Putamen (tissue), 1 donor: ENCODE data around the gene ZNF778.

Experiments
- DNase-seq: peaks from one replicate; pipeline ENCODE4 v3.0.0-alpha.2; 2016; ENCODE audit warnings: low spot score

ZNF778 gene

GRCh38 chr16:89217388-89218191 lies at the start of gene ZNF778:
Gene ZNF778, plus strand, starts transcription at chr16:89217703. Its CDS starts 3,425 bp downstream, at chr16:89221128.
- DNase-seq = peak; percentile 87

DNA sequence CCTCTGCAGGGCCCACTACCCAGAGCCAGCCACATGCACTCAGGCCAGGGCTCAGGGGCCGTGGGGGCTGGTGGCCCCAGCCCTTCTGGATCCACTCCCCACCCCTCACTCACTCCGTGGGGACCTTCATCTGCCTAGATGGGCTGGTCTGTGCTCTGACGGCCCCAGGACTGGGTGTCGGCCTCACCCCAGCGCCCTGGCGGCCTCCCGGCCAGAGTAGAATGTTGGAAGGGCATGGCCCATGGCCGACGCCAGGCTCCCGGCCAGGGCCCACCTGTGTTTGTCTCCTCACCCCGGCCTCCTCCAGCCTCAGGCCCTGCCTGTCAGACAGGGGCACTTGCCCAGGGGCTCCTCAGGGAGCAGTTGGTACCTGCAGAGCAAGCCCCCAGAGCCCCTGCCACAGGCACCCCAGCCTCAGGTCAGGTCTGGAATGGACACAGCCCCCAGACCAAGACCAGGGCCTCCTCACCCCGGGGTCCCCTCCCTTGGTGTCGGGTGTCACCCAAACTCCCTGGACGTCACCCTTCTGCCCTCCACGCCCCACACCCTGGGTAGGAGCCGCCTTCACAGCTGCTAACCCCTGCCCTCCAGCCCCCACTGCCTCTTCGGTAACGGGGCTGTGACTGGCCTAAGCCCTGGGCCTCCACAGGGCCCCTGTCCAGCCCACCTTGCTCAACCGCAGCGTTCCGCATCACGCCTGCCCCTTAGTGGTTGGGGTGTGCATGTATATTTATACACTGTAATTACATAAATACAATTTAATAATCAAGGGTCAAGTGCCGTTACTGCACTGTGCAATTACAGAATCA lies 48.9 kb upstream of the ZNF778 start:
- no peak for DNase-seq

DNA sequence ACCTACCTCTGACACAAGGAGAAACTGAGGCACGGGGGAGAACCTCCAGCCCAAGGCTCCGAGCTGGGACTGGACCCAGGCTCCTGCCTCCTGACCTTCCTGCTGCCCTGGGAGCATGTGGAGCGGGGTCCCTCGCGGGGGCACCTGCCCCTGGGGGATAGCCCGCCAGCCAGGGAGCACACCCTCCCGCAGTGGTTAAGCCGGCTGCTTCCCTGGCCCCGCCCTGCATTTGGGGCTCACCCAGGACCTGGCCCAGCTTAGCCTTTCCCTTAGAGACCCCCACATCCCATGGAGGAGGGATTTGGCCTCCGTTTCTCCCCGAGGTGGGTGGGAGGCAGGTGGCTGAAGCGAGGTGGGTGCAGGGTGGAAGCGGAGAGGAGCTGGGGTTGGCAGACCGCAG lies 47.7 kb upstream of the ZNF778 start:
- no peak for DNase-seq

DNA sequence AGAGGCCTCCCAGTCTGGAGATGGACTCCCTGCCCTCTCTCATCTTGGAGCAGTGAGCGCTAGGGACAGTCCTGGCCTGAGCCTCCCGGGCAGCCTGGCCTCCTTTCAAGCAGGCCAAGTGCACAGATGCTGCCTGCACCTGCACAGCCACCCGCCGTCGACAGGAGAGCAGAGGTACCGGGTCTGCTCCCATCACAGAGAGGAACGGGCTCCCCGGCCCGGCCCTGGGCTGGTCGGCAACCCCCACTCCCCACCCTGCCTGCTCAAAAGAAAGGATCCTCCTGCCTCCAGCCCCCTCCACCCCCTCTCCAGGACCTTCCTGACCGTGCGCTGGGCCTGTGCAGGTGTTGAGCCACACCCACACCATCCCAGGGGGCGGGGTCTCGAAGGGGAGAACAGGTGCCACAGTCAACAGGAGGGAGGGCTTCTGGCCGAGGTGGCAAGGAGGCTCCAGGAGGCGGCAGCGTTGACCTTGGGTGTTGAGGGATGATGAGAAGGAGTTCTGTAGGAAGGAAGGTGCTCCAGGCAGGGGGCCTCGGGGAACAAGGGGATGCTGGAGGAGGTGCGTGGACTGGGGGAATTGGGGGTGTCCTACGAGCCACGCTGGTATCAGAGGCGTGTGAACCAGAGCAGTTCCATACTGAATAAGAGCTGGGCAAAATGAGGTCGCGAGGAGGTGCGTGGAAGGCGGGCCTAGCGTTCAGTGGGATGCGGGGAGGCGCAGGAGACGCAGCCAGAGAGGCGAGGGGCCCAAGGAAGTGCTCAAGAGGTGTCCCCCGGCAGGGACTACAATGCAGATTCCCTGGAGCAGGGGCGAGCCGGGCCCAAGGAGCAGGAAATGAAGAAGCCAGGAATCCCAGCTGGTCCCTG lies 46.9 kb upstream of the ZNF778 start:
- DNase-seq = no peak

DNA sequence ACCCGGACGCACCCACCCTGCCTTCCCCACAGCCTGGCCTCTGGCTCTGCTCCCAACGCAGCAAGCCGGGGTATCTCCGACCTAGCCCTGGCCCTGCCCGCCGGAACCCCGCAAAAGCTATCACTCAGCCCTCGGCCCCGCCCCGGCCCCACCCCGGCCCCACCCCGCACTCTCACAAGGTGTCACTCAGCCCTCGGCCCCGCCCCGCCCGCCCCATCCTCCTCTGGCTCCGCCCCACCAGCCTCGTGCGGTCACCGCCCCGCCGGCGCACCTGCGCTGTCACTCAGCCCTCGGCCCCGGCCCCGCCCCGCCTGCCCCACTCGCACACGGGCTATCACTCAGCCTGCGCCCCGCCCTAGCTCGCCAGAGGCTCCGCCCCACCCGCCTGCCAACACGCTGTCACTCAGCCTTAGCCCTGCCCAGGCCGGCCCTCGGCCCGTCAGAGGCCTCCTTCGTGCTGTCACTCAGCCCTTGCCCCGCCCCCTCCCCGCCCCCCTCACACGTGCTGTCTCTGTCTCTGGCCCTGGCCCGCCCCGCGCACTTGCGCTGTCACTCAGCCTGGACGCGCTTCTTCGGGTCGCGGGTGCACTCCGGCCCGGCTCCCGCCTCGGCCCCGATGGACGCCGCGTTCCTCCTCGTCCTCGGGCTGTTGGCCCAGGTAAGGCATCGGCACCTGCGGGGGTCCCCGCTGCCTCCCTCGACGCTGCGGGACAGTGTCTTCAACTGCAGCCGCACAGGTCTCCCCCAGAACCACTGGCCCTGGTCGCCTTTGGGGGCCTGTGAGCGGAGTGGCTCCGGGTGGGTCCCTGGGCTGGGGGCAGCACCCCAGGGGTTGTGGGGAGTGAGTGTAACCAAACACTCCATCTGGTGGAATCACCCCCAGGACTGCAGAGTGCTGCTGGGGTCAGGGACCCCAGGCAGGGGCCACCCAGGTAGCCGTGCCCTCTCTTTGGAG lies 46.0 kb upstream of the ZNF778 start, which contains the start of gene CDH15:
Gene CDH15, plus strand, starts transcription at position 533 of the 955 bp plus-strand sequence. Its CDS starts 84 bp downstream, at position 617.
- peak; percentile 80 for DNase-seq

GRCh38 chr16:89172171-89172527 lies 45.4 kb upstream of the ZNF778 start:
- no peak for DNase-seq

GRCh38 chr16:89172528-89173173 lies 44.9 kb upstream of the ZNF778 start:
- no peak for DNase-seq

DNA sequence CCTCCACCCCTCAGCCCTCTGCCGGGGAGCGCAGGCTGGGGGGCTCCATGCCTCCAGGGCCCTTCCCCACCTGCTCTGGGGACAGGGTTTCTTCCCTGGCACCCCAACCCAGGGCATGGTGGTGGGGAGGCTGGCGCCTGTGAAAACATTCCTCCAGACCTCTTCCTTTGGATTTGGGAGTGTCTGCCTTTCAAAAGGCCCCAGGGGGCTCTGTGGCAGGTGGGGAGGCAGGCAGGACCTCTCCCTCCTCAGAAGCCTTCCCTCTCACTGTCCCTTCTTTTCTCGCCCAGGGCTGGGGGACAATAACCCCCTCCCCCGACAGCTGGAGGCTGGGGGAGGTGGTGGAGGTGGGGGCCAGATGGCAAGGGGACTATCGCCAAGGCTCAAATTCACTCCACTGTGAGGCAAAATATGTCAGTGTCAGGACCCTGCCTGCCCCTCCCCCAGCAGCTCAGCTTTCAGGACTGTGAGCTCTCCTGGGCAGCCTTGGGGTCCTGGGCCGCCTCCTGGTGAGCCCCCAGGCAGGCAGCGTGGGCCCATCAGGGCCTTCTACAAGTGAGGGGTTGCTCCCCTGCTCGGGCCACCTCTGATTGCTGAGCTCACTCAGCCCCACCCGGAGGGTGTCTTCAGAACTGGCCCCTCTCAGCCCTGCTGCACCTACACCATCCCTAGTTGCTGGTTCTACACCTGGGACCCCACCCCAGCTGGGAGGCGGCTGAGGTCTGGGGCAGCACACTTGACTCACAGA lies 44.2 kb upstream of the ZNF778 start:
- DNase-seq = no peak

DNA sequence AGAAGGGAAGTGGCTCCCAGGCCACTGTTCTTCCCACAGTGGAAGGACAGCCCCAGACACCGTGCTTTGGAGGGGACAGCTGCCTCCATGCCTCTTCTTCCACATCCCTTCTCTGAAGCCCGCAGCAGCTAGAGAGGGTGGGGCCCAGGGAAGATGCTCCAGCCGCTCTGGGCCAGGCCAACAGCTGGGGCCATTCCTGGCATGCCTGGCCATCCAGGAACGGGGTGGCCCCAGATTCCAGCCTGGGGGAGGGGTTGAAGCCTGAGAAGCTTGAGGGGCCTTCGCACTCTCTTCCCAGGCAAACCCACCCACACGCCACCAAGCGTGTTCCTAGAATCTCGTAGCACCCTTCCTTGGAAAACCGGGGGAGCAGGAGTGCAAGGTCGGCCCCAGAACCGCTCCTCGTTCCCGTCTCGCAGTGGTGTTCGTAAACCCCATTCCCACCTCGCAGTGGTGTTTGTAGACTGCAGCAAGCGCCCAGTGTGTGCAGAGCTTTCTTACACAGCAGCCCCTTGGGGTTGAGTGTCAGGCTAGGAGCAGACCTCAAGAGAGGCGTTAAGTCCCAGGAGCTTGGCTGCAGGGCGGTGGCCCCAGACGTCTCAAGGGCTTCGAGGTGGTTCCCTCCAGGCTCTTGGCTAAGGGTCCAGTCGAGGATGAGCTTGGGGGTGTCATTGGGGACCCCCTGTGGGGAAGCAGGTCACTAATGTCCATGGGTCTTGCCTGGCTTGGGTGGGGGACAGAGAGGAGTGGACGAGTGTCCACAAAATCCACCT lies 43.3 kb upstream of the ZNF778 start:
- no peak for DNase-seq

- no peak for DNase-seq
Observed at GRCh38 chr16:89174877-89175276, 42.6 kb upstream of the ZNF778 start.

- DNase-seq = no peak
Observed at GRCh38 chr16:89175280-89176146, 42.0 kb upstream of the ZNF778 start.

DNA sequence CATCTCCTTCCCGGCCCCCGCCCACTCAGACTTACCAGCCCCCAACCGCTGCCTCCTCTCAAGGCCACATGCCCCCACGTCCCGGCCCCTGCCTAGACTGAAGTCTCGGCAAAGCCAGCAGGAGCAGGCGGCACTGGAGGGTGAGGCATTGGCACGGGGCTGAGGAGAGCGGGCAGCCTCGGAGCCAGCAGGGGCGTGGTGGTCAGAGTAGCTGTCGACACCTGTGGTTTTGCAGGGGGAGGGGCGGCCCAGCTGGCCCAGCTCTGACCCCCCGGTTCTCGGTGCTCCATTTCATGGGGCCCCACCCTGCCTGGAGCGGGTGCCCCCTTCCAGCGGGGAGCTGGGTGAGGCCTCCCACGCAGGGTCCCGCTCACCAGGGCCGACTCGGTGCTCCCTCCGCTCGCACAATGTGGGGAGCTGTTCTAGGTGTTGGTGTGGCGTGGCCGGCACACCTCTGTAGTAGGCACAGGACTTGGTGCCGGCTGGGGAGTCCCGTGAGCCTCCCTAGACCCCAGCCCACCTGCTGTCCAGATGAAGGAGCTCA lies 41.3 kb upstream of the ZNF778 start:
- no peak for DNase-seq

DNA sequence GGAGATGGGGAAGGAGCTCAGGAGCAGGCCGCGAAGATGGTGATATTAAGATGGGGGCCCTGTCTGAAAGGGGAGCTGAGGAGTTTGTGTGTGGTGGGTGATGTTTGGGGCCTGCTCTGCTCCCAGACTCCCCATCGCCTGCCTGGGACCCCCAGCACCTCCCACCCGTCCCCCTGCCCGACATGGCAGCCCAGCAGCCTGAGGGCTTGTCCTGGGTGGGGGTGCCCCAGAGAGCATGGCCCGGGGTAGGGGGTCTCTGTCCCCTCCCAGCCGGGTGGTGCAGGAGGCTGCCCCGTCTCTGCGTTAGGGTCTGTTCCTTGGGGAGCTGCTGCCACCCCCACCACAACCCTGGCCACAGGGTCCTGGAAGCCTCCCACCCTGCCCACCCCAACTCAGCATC lies 40.8 kb upstream of the ZNF778 start:
- DNase-seq = no peak

GRCh38 chr16:89177501-89177900 lies 40.0 kb upstream of the ZNF778 start:
- DNase-seq = no peak

DNA sequence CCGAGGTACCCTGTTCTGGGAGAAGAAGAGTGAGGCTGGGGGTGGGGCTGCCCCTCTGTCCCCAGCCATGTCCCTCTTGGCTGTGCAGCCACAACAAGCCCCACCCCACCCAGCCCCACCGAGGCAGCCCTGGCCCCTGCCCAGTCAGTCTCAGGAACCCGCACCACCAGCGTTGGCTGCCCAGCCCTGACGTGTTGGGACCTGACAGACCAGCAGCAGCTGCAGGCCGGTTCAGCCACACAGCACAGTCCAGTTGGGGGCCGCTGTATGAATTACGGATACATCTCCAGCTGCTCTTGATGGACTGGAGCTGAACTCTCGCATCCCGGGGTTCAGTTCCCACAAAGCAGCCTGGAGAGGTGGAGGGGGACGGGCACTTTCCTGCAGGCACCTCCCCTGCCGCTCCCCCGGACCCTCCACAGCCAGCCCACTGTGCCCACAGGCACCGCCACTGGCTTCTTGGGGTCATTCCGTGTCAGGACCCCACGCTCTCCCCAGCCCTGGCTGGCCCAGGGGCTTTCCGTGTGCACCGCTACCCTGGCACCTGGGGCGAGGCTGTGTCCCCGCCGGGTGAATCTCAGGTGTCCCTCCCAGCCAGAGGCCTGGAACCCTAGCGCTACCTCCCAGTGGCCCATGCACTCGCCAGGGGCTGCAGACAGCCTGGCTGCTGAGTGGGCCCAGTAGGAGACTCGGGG lies 38.9 kb upstream of the ZNF778 start:
- DNase-seq = no peak

DNA sequence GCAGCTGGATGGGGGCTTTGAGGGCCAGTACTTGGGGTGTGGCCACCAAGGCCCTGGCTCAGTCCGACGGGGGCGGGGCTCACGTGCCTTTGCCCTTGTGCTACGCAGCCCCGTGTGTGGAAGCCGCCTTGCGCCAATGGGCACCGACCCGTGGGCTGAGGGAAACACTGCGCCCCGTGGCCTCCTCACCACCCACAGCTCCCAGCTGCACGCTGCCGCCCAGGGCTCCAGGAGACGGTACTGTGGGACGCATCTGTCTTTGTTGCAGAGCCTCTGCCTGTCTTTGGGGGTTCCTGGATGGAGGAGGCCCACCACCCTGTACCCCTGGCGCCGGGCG lies 38.4 kb upstream of the ZNF778 start:
- no peak for DNase-seq

- DNase-seq = no peak
Observed at GRCh38 chr16:89179656-89180315, 37.7 kb upstream of the ZNF778 start.
